Measurements from ENCODE around the gene ZNF780A.
"Not testable (repeated sequence)": the region's sequence is repeated elsewhere in the genome, so short reads cannot be mapped to it uniquely, and the experiment has no call there.

Gene ZNF780A

GRCh38 chr19:40090241-40091204, at the start of gene ZNF780A:
ZNF780A (minus strand) TSS chr19:40090943; CDS start chr19:40084753, 6,190 bp downstream.
- peak; percentile 61 to 67 for DNase-seq (ENCODE audit: low read depth in 2 of 2)

- no peak for DNase-seq (ENCODE audit: low read depth in 2 of 2)
Measured at GRCh38 chr19:40139533-40140287, 49.0 kb upstream of the ZNF780A start.

- no peak for DNase-seq (ENCODE audit: low read depth in 2 of 2)
Measured at GRCh38 chr19:40136818-40137217, 46.1 kb upstream of the ZNF780A start.

- no peak for DNase-seq (ENCODE audit: low read depth in 2 of 2)
Measured at GRCh38 chr19:40134866-40135265, 44.1 kb upstream of the ZNF780A start.

GRCh38 chr19:40133491-40133890, 42.7 kb upstream of the ZNF780A start:
- no peak for DNase-seq (ENCODE audit: low read depth in 2 of 2)

- DNase-seq (ENCODE audit: low read depth in 2 of 2), result no peak
Measured at GRCh38 chr19:40130013-40130412, 39.3 kb upstream of the ZNF780A start.

- no peak for DNase-seq (ENCODE audit: low read depth in 2 of 2)
Measured at GRCh38 chr19:40129425-40129824, 38.7 kb upstream of the ZNF780A start.

GRCh38 chr19:40128991-40129390, 38.2 kb upstream of the ZNF780A start:
- DNase-seq (ENCODE audit: low read depth in 2 of 2), result no peak

- no peak for DNase-seq (ENCODE audit: low read depth in 2 of 2)
Measured at GRCh38 chr19:40119380-40119779, 28.6 kb upstream of the ZNF780A start.

GRCh38 chr19:40118638-40119037, 27.9 kb upstream of the ZNF780A start:
- DNase-seq (ENCODE audit: low read depth in 2 of 2), result not testable (repeated sequence)

GRCh38 chr19:40116075-40116474, 25.3 kb upstream of the ZNF780A start:
- no peak for DNase-seq (ENCODE audit: low read depth in 2 of 2)

- DNase-seq (ENCODE audit: low read depth in 2 of 2), result not testable (repeated sequence)
Measured at GRCh38 chr19:40114119-40114518, 23.4 kb upstream of the ZNF780A start.

GRCh38 chr19:40112271-40112670, 21.5 kb upstream of the ZNF780A start:
- DNase-seq (ENCODE audit: low read depth in 2 of 2), result not testable (repeated sequence)

GRCh38 chr19:40110570-40110969, 19.8 kb upstream of the ZNF780A start:
- DNase-seq (ENCODE audit: low read depth in 2 of 2), result no peak

GRCh38 chr19:40104754-40105153, 14.0 kb upstream of the ZNF780A start:
- DNase-seq (ENCODE audit: low read depth in 2 of 2), result no peak

GRCh38 chr19:40103600-40103999, 12.9 kb upstream of the ZNF780A start:
- DNase-seq (ENCODE audit: low read depth in 2 of 2), result no peak

- DNase-seq (ENCODE audit: low read depth in 2 of 2), result no peak
Measured at GRCh38 chr19:40101813-40102212, 11.1 kb upstream of the ZNF780A start.

GRCh38 chr19:40093416-40093815, 2.7 kb upstream of the ZNF780A start:
- no peak for DNase-seq (ENCODE audit: low read depth in 2 of 2)

GRCh38 chr19:40091205-40092129, 724 bp upstream of the ZNF780A start:
- no peak for DNase-seq (ENCODE audit: low read depth in 2 of 2)

- DNase-seq (ENCODE audit: low read depth in 2 of 2), result no peak
Measured at GRCh38 chr19:40089462-40089861, 1.3 kb downstream of the ZNF780A start.

GRCh38 chr19:40088299-40089047, 2.3 kb downstream of the ZNF780A start:
- no peak for DNase-seq (ENCODE audit: low read depth in 2 of 2)
